ENCODE results near the gene PGBD4.
A peak's percentile ranks its signal among the peaks of the same experiment; 100 is the strongest.

The PGBD4 gene

DNA sequence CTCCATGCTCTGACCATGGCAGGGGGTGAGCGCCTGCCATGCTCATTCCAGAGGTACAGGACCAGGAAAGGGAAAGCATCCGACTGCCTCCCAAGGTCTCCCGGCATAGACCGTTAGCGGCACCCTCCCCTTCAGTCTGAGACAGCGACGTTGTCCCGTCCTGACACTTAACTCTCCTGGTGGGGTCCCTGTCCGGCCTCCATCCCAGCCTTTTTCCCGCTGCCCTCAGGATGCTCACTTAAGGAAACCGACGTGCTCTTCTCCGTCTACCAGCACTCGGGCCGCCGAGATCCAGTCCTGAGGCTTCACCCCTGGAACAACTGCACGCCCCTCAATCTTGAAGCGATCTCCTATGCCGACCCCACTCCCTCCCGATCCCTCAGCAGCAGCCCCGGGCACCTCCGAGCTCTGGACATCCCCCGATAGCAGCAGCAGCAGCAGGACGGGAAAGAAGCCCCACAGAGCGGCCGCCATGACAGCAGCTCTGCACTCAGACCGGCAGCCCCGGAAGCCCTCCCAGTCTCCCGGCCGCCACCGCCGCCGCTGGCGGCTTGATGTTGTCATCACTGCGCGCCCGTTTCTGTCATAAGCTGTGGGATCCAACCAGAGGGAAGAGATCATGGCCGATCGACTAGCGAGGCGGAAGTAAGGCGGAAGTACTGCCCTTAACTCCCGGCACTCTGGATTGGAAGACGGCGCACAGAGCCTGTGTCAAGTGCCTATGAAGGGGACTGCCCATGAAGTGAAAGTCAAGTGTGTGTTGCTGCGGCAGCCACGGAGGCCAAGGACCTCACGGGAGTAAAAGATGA is at the start of gene PGBD4, which contains the start of gene EMC7:
Gene PGBD4, plus strand, starts transcription at position 718 of the 809 bp plus-strand sequence. CDS start 449 bp downstream, outside the sequence.
Gene EMC7, minus strand, starts transcription at position 497 of the 809 bp plus-strand sequence. Its CDS starts 23 bp downstream, at position 474.
- DNase-seq, result peak; percentile 88

DNA sequence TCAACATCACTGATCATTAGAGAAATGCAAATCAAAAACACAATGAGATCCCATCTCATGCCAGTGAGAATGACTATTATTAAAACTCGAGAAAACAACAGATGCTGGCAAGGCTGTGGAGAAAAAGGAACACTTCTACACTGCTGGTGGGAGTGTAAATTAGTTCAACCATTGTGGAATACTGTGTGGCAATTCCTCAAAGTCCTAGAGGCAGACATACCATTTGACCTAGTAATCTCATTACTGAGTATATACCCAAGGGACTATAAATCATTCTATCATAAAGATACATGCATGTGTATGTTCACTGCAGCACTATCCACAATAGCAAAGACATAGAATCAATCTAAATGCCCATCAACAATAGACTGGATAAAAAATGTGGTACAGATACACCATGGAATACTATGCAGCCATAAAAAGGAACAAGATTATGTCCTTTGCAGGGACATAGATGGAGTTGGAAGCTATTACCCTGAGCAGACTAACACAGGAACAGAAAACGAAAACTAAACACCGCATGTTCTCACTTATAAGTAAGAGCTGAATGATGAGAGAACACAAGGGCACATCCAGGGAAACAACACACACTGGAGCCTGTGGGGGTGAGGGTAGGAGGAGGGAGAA is 47.7 kb upstream of the PGBD4 start:
- no peak for DNase-seq

DNA sequence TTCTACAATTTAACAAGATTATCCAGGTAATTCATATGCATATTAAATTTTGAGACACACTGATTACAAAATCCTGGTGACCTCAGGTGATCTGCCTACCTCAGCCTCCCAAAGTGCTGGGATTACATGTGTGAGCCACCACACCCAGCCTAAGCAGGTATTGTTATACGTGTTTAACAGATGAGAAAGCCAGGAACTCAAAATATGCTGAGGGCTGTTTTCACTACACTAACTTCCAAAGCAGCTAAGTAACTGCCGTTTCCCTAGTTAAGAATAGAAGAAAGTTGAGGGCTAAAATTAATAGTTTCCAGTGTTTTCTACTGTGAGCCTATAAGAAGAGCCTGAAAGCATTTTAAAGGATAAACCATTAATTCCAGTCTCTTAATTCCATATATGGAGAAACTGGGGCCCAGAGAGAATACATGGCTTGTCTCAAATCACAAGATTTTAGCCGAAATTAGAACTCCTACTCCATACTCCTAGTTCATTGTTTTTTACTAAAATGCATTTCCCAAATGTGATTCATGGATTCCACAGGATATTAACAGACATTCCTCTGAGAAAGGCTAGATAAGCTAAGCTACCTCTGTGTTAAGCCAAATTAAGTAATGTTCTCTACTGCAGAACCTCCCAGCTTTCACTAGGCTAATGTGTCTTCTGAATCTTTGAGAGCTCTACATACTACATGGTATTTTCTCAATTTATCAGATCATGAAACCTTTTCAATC is 45.9 kb upstream of the PGBD4 start:
- DNase-seq, result no peak

DNA sequence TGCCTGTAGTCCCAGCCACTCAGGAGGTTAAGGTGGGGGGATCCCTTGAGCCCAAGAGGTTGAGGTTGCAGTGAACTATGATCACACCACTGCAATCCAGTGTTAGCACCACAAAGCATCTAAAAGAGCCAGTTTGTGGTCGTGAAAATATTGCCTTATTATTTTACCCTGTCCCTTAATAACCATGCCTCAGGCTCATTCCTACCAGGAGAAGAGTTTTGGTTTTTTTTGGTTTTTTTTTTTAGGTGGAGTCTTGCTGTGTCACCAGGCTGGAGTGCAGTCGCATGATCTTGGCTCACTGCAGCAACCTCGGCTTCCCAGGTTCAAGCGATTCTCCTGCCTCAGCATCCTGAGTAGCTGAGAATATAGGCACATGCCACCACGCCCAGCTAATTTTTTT is 45.0 kb upstream of the PGBD4 start:
- DNase-seq, result no peak

DNA sequence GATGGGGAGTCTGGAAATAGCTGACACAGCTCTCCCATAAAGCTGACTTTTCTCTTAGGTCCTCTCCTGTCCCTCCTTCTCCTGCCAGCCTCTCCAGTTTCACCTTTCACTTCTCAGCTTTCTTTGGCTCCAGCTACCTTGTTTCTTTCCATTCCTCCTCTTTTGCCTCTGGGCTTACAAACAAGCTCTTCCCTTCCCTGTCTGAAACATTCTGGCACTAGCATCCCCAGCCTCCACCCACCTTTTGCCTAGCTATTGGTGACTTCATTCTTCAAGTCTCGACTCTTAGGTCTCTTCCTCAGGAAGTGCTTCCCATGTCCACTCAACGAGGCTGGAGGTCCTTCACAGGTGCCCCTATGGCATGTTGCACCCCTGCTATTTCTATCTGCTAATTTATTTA is 42.4 kb upstream of the PGBD4 start:
- no peak for DNase-seq

DNA sequence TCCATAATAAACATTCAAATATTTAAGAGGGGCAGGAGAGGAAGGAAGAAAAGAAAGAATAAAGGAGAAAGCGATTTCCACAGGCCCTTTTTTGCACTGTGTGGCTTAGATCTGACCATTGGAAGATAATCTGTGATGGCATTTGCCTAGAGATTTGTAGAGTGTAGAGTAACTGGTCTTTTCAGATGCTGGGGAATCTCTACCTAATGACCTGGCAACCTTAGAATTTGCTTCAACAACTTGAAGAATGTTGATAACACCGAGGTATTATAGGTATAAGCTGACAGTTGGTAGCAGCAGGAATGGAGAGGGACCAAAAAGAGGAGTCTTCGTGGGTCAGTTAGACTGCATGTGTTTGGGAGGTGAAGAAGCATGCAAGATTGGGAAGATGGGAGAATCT is 41.9 kb upstream of the PGBD4 start:
- DNase-seq, result no peak

DNA sequence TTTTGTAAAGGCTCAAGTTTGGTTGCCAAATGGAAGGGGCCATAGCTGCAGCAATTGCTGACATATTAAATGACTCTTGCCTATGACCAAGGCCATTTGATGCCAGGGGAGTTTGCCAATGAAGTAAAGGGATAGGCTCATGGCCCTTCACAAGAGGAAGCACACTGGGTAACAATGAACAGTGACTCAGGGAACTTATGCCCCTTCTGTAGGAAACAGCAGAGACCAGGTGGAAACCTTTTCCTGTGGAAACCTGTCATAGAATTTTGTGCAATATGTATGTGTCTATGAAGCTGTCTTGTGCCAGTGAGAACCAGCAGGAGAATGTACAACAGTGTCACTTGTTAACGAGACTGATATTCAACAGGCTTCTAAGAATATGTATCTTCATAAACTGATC is 37.4 kb upstream of the PGBD4 start:
- DNase-seq, result no peak

DNA sequence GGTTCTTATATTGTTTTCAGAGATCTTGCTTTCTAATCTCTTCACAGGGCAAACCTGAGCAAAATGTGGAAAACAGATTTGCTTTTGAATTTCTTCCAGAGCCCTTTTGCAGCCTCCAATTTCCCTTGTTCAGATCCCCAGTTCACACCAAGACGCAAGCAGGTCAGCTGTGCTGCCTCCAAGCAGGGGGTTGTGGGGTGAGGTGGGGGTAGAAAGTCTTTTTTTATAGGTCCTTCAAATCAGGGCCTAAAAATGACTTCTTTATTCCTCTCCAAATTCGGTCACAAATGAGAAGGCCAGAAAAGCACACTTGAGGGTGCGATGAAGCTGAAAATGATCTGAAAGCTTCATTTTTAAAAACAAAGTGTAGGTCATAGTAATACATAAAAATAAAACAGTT is 36.6 kb upstream of the PGBD4 start:
- no peak for DNase-seq

DNA sequence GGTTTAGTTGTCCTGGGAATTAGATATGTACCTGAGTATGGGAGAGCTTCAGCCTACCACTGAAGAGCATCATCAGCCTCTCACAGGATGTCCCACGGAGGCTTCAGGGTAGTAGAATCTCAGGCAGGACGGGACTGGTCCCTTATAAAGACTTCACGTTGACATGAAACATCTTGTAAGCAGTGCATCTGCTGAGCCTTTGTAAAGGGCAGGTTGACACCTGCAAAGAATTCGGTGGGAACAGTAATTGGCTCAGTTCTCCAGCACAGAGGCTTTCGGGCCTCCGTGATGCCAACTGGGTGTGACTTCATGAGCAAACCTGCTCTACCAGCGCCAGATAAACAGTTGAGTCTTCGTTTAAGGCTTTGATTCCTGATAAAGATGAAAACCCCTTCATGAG is 35.9 kb upstream of the PGBD4 start:
- no peak for DNase-seq

DNA sequence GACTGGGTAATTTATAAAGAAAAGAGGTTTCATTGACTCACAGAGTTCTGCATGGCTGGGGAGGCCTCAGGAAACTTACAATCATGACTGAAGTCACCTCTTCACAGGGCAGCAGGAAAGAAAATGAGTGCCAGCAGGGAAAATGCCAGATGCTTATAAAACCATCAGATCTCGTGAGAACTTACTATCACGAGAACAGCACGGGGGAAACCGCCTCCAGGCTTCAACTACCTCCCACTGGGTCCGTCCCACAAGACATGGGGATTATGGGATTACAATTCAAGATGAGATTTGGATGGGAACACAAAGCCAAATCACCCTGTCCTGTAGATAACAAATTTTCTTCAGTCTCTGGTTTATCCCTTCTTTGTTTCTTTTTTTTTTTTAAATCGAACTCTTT is 31.9 kb upstream of the PGBD4 start:
- no peak for DNase-seq

DNA sequence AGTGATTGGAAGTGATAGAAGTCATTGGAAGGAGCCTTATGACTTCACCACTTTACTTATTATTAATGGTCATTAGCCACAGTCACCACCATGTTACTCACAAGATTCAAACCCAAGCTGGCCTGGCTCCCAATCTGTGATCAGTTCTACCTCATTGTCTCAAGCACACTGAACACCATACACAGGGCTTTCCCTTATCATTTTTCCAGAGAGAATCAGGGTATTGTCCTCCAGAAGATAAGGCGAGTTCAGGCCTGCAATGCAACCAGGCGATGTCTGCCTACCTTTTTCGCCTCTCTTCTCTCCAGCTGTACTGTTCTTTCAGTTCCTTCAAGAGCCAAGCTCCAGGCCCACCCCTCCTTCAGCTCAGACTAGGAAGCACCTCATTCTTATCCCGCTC is 25.1 kb upstream of the PGBD4 start:
- DNase-seq, result no peak

DNA sequence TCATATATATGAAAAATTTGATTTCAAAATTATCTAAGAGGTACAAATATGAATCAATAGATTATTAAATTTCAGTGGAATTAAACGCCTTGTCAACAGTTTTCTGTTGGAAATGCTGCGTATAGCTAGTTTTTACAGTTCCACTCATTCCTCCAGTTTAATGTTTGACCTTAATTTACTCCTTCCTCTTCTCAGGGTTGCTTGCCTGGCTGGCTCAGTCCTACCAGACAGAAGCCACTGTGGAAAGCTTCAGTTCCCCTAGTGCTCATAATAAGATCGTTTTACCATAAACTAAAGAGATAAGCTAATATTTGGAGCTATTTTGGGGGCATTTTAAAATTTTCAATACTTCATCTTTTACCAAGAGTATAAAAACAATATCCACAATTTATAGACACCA is 23.0 kb upstream of the PGBD4 start:
- no peak for DNase-seq

DNA sequence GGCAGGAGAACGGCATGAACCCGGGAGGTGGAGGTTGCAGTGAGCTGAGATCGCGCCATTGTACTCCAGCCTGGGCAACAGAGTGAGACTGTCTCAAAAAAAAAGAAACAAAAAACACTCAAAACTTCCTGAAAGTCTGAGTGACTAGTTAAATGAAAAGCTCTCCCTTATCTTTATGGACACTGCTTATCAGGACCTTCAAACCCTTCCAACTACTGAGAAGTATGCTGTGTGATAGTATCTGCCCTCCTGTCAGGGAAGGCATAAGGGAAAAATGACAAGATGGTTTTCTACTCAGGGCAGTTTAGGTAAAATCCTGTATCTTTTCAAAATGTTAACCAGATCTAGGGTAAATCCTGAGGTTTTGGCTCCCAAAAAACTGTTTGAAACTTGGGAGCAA is 22.0 kb upstream of the PGBD4 start:
- no peak for DNase-seq

DNA sequence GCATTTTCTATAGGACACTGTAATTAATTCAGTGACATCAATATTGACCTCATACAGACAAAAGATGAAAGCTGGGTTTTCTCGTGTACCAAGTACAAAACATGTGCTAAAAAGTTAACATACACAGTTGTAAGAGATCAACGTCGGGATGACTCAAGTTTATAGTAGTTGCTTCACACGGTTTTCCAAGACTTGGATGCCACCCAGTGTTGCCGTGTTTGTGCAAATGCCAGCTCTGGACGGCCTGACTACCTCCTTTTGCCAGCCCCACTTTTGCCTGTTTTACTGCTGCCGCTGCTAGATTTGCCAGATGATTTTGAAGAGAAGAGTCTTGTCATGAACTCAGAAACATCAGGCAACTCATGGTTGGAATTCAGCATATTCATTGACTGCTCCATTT is 17.8 kb upstream of the PGBD4 start:
- no peak for DNase-seq

DNA sequence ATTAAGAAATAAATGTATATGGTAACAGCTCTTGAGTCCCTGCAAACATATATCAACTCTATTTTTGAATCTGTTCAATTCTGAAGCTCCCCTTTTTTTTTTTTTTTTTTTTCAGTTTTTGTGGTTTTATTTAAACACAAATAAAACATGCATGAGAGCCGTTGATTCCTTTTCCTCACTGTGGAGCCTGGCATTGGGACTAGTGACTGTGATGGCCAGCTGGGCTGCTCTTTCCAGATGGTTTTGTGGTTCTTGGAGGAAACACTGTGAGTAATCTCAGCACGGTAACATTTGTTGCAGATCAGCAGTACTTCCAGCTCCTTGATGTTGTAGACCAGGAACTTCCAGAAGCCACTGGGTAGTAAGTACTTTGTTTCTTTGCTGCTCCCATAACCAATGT is 16.1 kb upstream of the PGBD4 start:
- DNase-seq, result no peak

DNA sequence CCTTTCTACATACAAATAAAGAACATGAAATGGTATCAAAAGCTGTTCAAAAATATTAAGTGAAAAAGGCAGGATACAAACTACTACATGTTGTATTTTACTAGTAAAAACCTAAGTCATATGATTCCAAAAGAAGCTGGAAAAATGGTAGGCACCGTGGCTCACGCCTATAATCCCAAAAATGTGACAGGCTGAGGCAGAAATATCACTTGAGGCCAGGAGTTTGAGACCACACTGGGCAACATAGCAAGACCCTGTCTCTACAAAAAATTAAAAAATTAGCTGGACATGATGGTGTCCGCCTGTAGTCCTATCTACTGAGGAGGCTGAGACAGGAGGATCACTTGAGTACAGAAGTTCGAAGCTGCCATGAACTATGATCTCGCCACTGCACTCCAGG is 2.0 kb upstream of the PGBD4 start:
- no peak for DNase-seq

DNA sequence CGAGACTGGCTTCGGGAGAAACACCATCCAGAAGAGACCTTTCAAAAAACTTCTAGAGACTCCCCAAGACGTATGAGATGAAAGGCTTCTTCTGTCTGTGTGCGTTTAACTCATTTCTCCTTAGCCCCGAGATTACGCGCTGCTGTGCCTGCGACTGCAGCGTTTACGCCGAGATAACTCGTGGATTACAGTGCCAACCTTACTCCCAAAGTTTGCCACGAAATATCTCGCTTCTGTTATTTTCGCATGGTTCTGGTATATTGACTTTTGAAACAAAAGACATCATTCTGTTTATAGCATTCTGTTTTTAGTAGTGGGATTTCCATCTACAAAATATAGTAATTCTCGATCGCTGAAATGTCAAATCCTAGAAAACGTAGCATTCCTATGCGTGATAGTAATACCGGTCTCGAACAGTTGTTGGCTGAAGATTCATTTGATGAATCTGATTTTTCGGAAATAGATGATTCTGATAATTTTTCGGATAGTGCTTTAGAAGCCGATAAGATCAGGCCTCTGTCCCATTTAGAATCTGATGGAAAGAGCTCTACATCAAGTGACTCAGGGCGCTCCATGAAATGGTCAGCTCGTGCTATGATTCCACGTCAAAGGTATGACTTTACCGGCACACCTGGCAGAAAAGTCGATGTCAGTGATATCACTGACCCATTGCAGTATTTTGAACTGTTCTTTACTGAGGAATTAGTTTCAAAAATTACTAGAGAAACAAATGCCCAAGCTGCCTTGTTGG is 467 bp downstream of the PGBD4 start:
- no peak for DNase-seq

DNA sequence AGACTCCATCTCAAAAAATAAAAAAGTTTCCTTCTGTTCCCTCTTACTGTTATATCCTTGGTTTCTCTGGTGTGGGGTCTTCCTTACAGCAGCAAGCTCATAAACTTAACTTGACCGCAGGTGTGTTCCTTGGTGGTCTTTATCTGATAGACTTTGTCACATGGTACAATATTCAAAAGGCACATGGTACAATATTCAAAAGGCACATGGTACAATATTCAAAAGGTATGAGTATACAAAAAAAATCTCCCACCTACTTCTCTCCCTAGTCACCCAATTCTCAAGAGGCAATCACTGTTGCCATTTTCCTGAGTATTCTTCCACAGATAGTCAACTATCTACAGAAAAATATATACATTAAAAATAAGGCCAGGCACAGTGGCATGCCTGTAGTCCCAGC is 4.5 kb downstream of the PGBD4 start:
- DNase-seq, result no peak

DNA sequence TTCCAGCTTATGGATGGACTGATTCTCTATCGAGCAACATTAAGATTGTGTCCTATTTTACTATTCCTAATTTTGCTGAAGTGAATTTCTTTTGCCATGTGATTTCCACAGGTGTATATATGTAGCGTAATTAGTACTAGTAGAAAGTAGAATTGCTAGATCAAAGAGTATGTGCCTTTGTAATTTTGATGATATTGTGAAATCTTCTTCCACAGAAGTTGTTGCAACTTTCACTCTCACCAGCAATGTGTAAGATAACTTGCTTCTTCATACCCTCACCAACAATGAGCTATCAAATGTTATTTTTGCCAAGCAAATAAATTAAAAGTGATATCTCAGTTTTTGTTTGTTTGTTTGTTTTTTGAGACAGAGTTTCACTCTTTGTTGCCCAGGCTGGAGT is 5.4 kb downstream of the PGBD4 start:
- DNase-seq, result no peak

DNA sequence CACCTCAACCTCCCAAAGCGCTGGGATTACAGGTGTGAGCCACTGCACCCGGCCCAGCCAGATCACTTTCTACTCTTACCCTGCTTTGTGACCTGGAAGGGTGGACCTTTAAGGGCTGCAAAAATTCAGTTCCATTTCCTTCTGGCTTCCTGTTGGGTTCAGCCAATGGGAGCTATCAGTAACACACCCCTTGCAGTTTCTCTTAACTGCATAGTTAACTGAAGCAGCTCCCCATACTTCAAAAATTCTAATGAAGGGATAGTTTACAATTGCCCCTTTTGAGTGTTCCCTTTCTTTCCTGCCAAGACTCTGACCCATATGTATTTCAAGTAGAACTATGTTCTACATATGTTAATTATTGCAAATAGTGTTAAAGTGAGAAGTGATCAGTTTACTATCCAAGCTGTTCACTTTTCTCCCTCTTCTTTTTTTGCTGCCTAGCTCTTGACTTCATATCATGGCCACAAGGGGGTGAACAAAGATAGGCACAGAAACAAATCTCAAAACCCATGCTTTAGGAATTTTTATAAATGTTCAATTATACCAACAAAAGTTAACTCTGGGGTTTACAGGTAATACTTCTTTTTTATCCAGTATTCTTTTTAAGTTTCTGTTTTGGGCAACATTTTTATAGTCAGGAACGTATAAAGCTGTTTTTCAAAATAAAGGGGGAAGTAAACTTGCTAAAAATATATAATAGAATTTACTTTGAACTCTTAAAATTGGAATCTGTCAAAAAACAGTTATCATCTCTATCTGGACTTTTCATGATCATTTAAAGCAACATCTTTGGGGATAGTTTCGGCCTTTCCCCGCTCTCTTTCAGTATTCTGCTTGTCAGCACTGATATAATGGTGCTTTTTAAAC is 8.1 kb downstream of the PGBD4 start:
- no peak for DNase-seq

DNA sequence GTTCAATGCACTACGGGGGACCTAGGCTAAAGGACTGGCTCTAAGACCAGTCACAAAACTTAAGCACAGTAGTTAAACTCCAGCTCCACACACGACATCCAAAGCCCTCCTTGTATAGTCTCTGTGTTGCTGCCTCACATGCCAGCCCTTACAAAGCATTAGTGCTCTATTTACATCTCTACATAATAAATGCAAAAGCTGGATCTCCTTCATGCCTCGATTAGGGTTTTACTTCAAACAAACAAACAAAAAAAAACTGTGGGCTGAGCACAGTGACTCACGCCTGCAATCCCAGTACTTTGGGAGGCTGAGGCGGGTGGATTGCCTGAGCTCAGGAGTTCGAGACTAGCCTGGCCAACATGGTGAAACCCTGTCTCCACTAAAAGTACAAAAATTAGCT is 9.6 kb downstream of the PGBD4 start:
- DNase-seq, result no peak

DNA sequence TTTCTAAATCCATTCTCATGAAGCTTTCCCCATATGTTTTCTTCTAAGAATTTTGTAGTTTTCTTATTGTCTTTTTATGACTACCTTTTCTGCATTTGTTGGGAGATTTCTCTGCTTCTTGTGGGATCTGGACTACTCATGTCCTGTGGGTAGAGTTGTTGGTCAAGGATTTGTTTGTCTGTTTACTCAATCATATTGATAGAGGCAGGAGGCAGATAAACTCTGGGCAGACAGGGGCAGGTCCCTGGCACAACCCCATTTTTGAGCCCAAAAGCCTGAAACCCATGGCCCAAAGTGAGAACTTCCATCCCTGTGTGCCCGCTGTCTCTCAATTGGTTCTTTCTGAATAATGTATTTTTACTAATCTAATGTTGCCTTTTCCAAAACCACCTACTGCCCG is 12.3 kb downstream of the PGBD4 start:
- no peak for DNase-seq

Data from NCI-H510A treated with DMSO at 0.1 percent for 48 hours (cell line).